IPS DF 4.7 (cell line): ENCODE measurements around the gene PRDX5.

Source experiments
- DNase-seq: peaks from one replicate; pipeline ENCODE4 v3.0.0-alpha.2; 2013; ENCODE audit warnings: low spot score; ENCODE audit errors: extremely low read depth

Gene PRDX5

GRCh38 chr11:64324692-64325469 lies 7.0 kb downstream of the PRDX5 start:
- DNase-seq = no peak

- no peak for DNase-seq
Observed at GRCh38 chr11:64327375-64327774, 9.5 kb downstream of the PRDX5 start.

- no peak for DNase-seq
Observed at GRCh38 chr11:64327993-64328392, 10.1 kb downstream of the PRDX5 start.

GRCh38 chr11:64330888-64331287 lies 13.0 kb downstream of the PRDX5 start:
- no peak for DNase-seq

- no peak for DNase-seq
Observed at GRCh38 chr11:64331569-64332371, 13.8 kb downstream of the PRDX5 start.

- no peak for DNase-seq
Observed at GRCh38 chr11:64333556-64333955, 15.6 kb downstream of the PRDX5 start.

GRCh38 chr11:64334764-64335735 lies 17.1 kb downstream of the PRDX5 start:
- DNase-seq = no peak

GRCh38 chr11:64337538-64338249 lies 19.8 kb downstream of the PRDX5 start:
- no peak for DNase-seq

GRCh38 chr11:64338716-64339115 lies 20.8 kb downstream of the PRDX5 start:
- no peak for DNase-seq

GRCh38 chr11:64339286-64339685 lies 21.4 kb downstream of the PRDX5 start:
- DNase-seq = no peak

- DNase-seq = no peak
Observed at GRCh38 chr11:64339754-64340408, 22.0 kb downstream of the PRDX5 start, which contains the start of gene CCDC88B. Gene CCDC88B (plus strand): TSS chr11:64340204. CDS start chr11:64340267, 63 bp downstream.

GRCh38 chr11:64340671-64341335 lies 22.9 kb downstream of the PRDX5 start:
- DNase-seq = no peak

- DNase-seq = no peak
Observed at GRCh38 chr11:64341429-64341828, 23.5 kb downstream of the PRDX5 start.

- no peak for DNase-seq
Observed at GRCh38 chr11:64341851-64342791, 24.2 kb downstream of the PRDX5 start.

GRCh38 chr11:64342869-64343745 lies 25.2 kb downstream of the PRDX5 start:
- no peak for DNase-seq

- DNase-seq = no peak
Observed at GRCh38 chr11:64343767-64344559, 26.0 kb downstream of the PRDX5 start.

- DNase-seq = no peak
Observed at GRCh38 chr11:64344787-64345186, 26.9 kb downstream of the PRDX5 start.
